ENCODE results near the gene ZNF565. TPM values are rescaled to one million over a fixed set of nuclear protein-coding genes. Genes with fewer than 3 reads are reported as not detected.
A peak's percentile ranks its signal among the peaks of the same experiment; 100 is the strongest.

The ZNF565 gene
- total RNA-seq, result 1 to 10 TPM; 1.9 to 6.6 TPM

GRCh38 chr19:36214386-36215275 is at the start of gene ZNF565, which contains the start of gene ZNF146:
ZNF565 (minus strand) TSS chr19:36214665; CDS start chr19:36201985, 12,680 bp downstream.
ZNF146 (plus strand) TSS chr19:36215106; CDS start chr19:36236441, 21,335 bp downstream.
- peak; percentile 98 for ATAC-seq (ENCODE audit: insufficient number of reproducible peaks, low FRiP score, low read depth)
- Histone ChIP-seq H3K27ac (peak within 1 kb of the TSS; percentile 95 to 99), H3K36me3 (no peaks in the 10 kb centered on the region), H3K27me3 (replicated peaks; ENCODE audit: insufficient read depth) (no peaks in the 10 kb centered on the region), H3K4me3 (peak within 1 kb of the TSS; percentile 99), H3K4me1 (ENCODE audit: control insufficient read depth in 1 of 2, low read depth in 2 of 2) (peaks cover 13 to 22% of the 10 kb centered on the region in 2 donors), H3K9me3 (no peaks in the 10 kb centered on the region)
- peak; percentile 94 for DNase-seq (ENCODE audit: low spot score)
- peak; percentile 43 for TF ChIP-seq CTCF (IDR thresholded peaks at IDR 0.05)

GRCh38 chr19:36259211-36259610 is 44.7 kb upstream of the ZNF565 start:
- DNase-seq (ENCODE audit: low spot score) (no peak), ATAC-seq (ENCODE audit: insufficient number of reproducible peaks, low FRiP score, low read depth) (no peak)
- no peak overlapping the region for H3K4me3 ChIP-seq
- H3K4me1 ChIP-seq (ENCODE audit: control insufficient read depth in 1 of 2, low read depth in 2 of 2), result no peaks in the 10 kb centered on the region
- no peaks in the 10 kb centered on the region for H3K36me3 ChIP-seq
- no peaks in the 10 kb centered on the region for H3K9me3 ChIP-seq
- H3K27ac ChIP-seq, result no peak overlapping the region
- TF ChIP-seq CTCF (IDR thresholded peaks at IDR 0.05), result no peak
- no peaks in the 10 kb centered on the region for H3K27me3 ChIP-seq (replicated peaks; ENCODE audit: insufficient read depth)

- H3K36me3 ChIP-seq, result no peaks in the 10 kb centered on the region
- H3K4me3 ChIP-seq, result no peak overlapping the region
- H3K27ac ChIP-seq, result no peak overlapping the region
- no peaks in the 10 kb centered on the region for H3K9me3 ChIP-seq
- no peaks in the 10 kb centered on the region for H3K27me3 ChIP-seq (replicated peaks; ENCODE audit: insufficient read depth)
- DNase-seq (ENCODE audit: low spot score) (no peak), ATAC-seq (ENCODE audit: insufficient number of reproducible peaks, low FRiP score, low read depth) (no peak)
- H3K4me1 ChIP-seq (ENCODE audit: control insufficient read depth in 1 of 2, low read depth in 2 of 2), result no peaks in the 10 kb centered on the region
- TF ChIP-seq CTCF (IDR thresholded peaks at IDR 0.05), result no peak
These were observed 43.8 kb upstream of the ZNF565 start for GRCh38 chr19:36258028-36258875.

- Histone ChIP-seq H3K36me3 (no peaks in the 10 kb centered on the region), H3K27ac (no peak overlapping the region), H3K27me3 (replicated peaks; ENCODE audit: insufficient read depth) (no peaks in the 10 kb centered on the region), H3K4me1 (ENCODE audit: control insufficient read depth in 1 of 2, low read depth in 2 of 2) (no peaks in the 10 kb centered on the region), H3K9me3 (no peaks in the 10 kb centered on the region), H3K4me3 (peak overlapping the region; percentile 54)
- no peak for TF ChIP-seq CTCF (IDR thresholded peaks at IDR 0.05)
- no peak for ATAC-seq (ENCODE audit: insufficient number of reproducible peaks, low FRiP score, low read depth)
- no peak for DNase-seq (ENCODE audit: low spot score)
These were observed 43.0 kb upstream of the ZNF565 start for GRCh38 chr19:36257520-36257876.

All from thoracic aorta (tissue), 2 donors.